Fibroblast of mammary gland (primary cell): ENCODE results near the gene ODAPH.

Experiments
- DNase-seq: peaks from one replicate; pipeline ENCODE4 v3.0.0-alpha.2; 2010; ENCODE audit warnings: low read depth
- H3K4me3 ChIP-seq: 2 replicates; pipeline ENCODE4 v1.5.1; 2011; ENCODE audit warnings: low read depth, mild to moderate bottlenecking, low read length, moderate library complexity; ENCODE audit not compliant: control insufficient read depth
- CTCF ChIP-seq: conservative IDR thresholded peaks from 2 replicates; pipeline ENCODE4 v1.5.1; 2011; ENCODE audit warnings: low read depth, low read length, inconsistent platforms; ENCODE audit not compliant: control insufficient read depth, insufficient read depth

The ODAPH gene

GRCh38 chr4:75557696-75558095, 1.8 kb downstream of the ODAPH start:
- TF ChIP-seq CTCF: no peak
- no peak overlapping the region for H3K4me3 ChIP-seq
- no peak for DNase-seq

GRCh38 chr4:75561789-75562188, 5.9 kb downstream of the ODAPH start:
- DNase-seq: no peak

GRCh38 chr4:75564023-75564422, 8.2 kb downstream of the ODAPH start:
- TF ChIP-seq CTCF: no peak
- DNase-seq: no peak
- H3K4me3 ChIP-seq: no peak overlapping the region

More at GRCh38 chr4:75561789-75562188, 5.9 kb downstream of the ODAPH start:
- no peak overlapping the region for H3K4me3 ChIP-seq
- no peak for TF ChIP-seq CTCF

GRCh38 chr4:75565481-75565880, 9.6 kb downstream of the ODAPH start:
- TF ChIP-seq CTCF: no peak
- no peak overlapping the region for H3K4me3 ChIP-seq
- DNase-seq: no peak

- H3K4me3 ChIP-seq: no peak overlapping the region
- TF ChIP-seq CTCF: no peak
- DNase-seq: no peak
These were observed 11.0 kb downstream of the ODAPH start for GRCh38 chr4:75566911-75567310.

- TF ChIP-seq CTCF: no peak
- DNase-seq: no peak
- H3K4me3 ChIP-seq: no peak overlapping the region
These were observed 11.9 kb downstream of the ODAPH start for GRCh38 chr4:75567725-75568124.

GRCh38 chr4:75584067-75584466, 28.2 kb downstream of the ODAPH start:
- DNase-seq: no peak
- no peak overlapping the region for H3K4me3 ChIP-seq
- no peak for TF ChIP-seq CTCF
